CD14-positive monocyte (primary cell): Measurements from ENCODE around the gene LPCAT1. TPM values are rescaled to one million over a fixed set of nuclear protein-coding genes. Genes with fewer than 3 reads are reported as not detected.

ENCODE experiments used
- DNase-seq, 3 donors: peaks; one replicate each; pipeline ENCODE4 v3.0.0-alpha.2; 2011 to 2022
- H2AFZ ChIP-seq: 2 replicates; pipeline ENCODE4 v1.6.0; 2012; ENCODE audit warnings: mild to moderate bottlenecking, low read depth, low read length, inconsistent platforms; ENCODE audit not compliant: insufficient read depth, poor library complexity, severe bottlenecking
- H3K27ac ChIP-seq, 2 donors: 1 replicate in 1 of 2; 2 replicates in 1 of 2; pipeline ENCODE4 v1.5.1; 2012 to 2013; ENCODE audit warnings: low read length in 2 of 2, control low read depth in 1 of 2, inconsistent platforms in 1 of 2, low read depth in 1 of 2, mild to moderate bottlenecking in 1 of 2
- H3K27me3 ChIP-seq, 2 donors: one replicate each; pipeline versions ENCODE4 v1.6.0 to v1.6.1; 2011 to 2013; ENCODE audit warnings: low read length in 2 of 2; ENCODE audit not compliant: control insufficient read depth in 2 of 2, insufficient read depth in 2 of 2
- H3K36me3 ChIP-seq, 2 donors: replicated peaks in 1 of 2; 1 replicate in 1 of 2; 2 replicates in 1 of 2; pipeline versions ENCODE4 v1.5.1 to v1.6.1; 2012 to 2013; ENCODE audit warnings: low read length in 2 of 2, control low read depth in 1 of 2, inconsistent platforms in 1 of 2, mild to moderate bottlenecking in 1 of 2; ENCODE audit not compliant: insufficient read depth in 2 of 2, control insufficient read depth in 1 of 2
- H3K4me1 ChIP-seq, 2 donors: 1 replicate in 1 of 2; 2 replicates in 1 of 2; pipeline versions ENCODE4 v1.5.1 to v1.6.1; 2012 to 2013; ENCODE audit warnings: low read length in 2 of 2, control low read depth in 1 of 2, inconsistent platforms in 1 of 2, mild to moderate bottlenecking in 1 of 2, moderate library complexity in 1 of 2; ENCODE audit not compliant: insufficient read depth in 2 of 2, control insufficient read depth in 1 of 2
- H3K4me2 ChIP-seq: replicated peaks from 2 replicates; pipeline ENCODE3; 2012; ENCODE audit warnings: low read length, moderate library complexity, mild to moderate bottlenecking; ENCODE audit not compliant: poor library complexity, severe bottlenecking; ENCODE audit errors: extremely low read depth
- H3K4me3 ChIP-seq, 3 experiments: fragments of 200-600 bp in 1 of 3; sonication (generic) in 1 of 3; replicated peaks in 1 of 3; 1 replicate in 2 of 3; 2 replicates in 1 of 3; pipeline ENCODE4 v1.5.1; 2011 to 2013; ENCODE audit warnings: low read length in 3 of 3, mild to moderate bottlenecking in 3 of 3, control low read depth in 2 of 3, low read depth in 2 of 3, inconsistent platforms in 1 of 3, moderate library complexity in 1 of 3
- H3K79me2 ChIP-seq: 2 replicates; pipeline ENCODE4 v1.6.0; 2012; ENCODE audit warnings: mild to moderate bottlenecking, control low read depth, inconsistent platforms, low read length, moderate library complexity; ENCODE audit not compliant: insufficient read depth
- H3K9ac ChIP-seq: 2 replicates; pipeline ENCODE4 v1.6.0; 2017; ENCODE audit warnings: low read length, mild to moderate bottlenecking; ENCODE audit not compliant: insufficient read depth, poor library complexity, severe bottlenecking
- H3K9me3 ChIP-seq, 2 donors: replicated peaks in 1 of 2; 1 replicate in 1 of 2; 2 replicates in 1 of 2; pipeline versions ENCODE4 v1.5.1 to v1.6.1; 2012 to 2013; ENCODE audit warnings: low read length in 2 of 2, control low read depth in 1 of 2; ENCODE audit not compliant: control insufficient read depth in 1 of 2, insufficient read depth in 1 of 2
- H4K20me1 ChIP-seq: 2 replicates; pipeline ENCODE4 v1.6.0; 2012; ENCODE audit warnings: mild to moderate bottlenecking, low read length, control low read depth, moderate library complexity; ENCODE audit not compliant: insufficient read depth
- H3K27ac Mint-ChIP-seq, 7 donors: one replicate each; pipeline ENCODE4 v1.8.0; 2020; ENCODE audit warnings: mild to moderate bottlenecking in 7 of 7, mixed read lengths in 7 of 7, moderate library complexity in 6 of 7, inconsistent platforms in 2 of 7
- H3K27me3 Mint-ChIP-seq, 3 donors: one replicate each; pipeline ENCODE4 v1.8.0; 2021 to 2022; ENCODE audit warnings: low read depth in 3 of 3, mild to moderate bottlenecking in 3 of 3, mixed read lengths in 3 of 3, moderate library complexity in 3 of 3, inconsistent platforms in 1 of 3
- H3K36me3 Mint-ChIP-seq, 2 donors: one replicate each; pipeline ENCODE4 v1.8.0; 2020; ENCODE audit warnings: mixed read lengths in 2 of 2, inconsistent platforms in 1 of 2, mild to moderate bottlenecking in 1 of 2
- H3K4me1 Mint-ChIP-seq: one replicate; pipeline ENCODE4 v1.8.0; 2020; ENCODE audit warnings: mild to moderate bottlenecking, mixed read lengths
- H3K4me3 Mint-ChIP-seq, 2 donors: one replicate each; pipeline ENCODE4 v1.8.0; 2020; ENCODE audit warnings: mild to moderate bottlenecking in 2 of 2, mixed read lengths in 2 of 2, moderate library complexity in 1 of 2
- H3K9me3 Mint-ChIP-seq, 7 donors: one replicate each; pipeline ENCODE4 v1.8.0; 2020 to 2022; ENCODE audit warnings: mixed read lengths in 7 of 7, mild to moderate bottlenecking in 6 of 7, moderate library complexity in 6 of 7, inconsistent platforms in 2 of 7
- WGBS: methylation state at CpG from one replicate; pipeline ENCODE4 v1.1.5; 2013; ENCODE audit warnings: missing lambda C conversion rate; ENCODE audit not compliant: insufficient coverage; 5-methylcytosine and 5-hydroxymethylcytosine counted together
- intact Hi-C, 2 donors: fragments of 100-400 bp; cut with micrococcal nuclease; formaldehyde crosslinking; loops; one replicate each; pipeline versions ENCODE4 v1.15.0 to v1.15.1; 2023
- polyA plus RNA-seq, 3 donors: library from polyadenylated mRNA; depleted of rRNA in 1 of 3; unstranded in 2 of 3; stranded (reverse) in 1 of 3; fragments of 300-500 nt in 2 of 3; fragments of >200 nt in 1 of 3; fragmentation: Illumina TruSeq in 2 of 3; gene quantifications; 1 replicate in 2 of 3; 2 replicates in 1 of 3; pipeline ENCODE4 v1.2.3, GENCODE V29; 2012 to 2021
- TF ChIP-seq, protein P1 (sequence below): fragments of 200-600 bp; IDR thresholded peaks from one replicate; pipeline ENCODE4 v1.8.0; 2022; ENCODE audit warnings: antibody characterized with exemption, mild to moderate bottlenecking

The LPCAT1 gene
- polyA plus RNA-seq, 3 donors = 34.1 to 53.9 (median 34.8) TPM

DNA sequence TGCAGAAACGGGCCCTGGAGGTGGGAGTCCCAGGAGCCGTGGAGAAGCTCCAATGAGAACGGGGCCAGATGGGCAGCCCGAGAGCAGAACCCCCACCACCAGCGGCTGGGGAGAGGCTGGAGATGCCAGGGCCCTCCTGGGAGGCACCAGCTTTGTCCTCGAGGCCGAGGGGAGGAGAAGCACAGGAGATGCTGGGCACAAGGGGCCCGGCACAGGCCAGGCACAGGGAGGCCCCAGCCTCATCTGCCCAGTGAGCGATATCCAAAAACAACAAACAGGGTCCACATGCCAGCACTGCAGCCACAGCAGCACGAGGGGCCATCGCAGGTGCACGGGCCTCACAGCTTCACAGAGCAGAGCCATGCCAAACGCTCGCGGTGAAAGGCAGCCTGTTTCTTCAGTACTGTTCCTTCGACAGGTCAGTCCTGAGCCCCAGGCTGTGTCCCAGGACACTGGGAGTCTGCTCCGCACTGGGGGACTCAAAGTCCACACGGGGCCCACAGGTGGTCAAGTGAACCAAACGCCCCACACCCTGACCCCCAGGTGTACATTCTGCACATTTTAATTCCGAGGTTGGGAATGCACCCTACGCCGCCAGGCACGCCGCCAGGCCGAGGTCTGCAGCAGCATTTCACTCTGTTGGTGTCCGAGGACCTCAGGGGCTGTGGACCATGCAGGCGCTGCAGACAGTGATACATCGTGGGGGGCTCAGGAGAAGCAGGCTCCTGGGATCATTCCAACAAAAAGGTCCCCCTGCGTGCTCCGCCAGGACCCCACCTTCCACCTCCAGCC is 9.5 kb downstream of the LPCAT1 start:
- Histone ChIP-seq H3K79me2 (peaks cover 87% of the 10 kb centered on the region), H2AFZ (no peak overlapping the region), H3K4me1 (peaks cover 43 to 49% of the 10 kb centered on the region in 2 donors), H3K36me3 (peaks cover 32 to 50% of the 10 kb centered on the region in 2 donors), H3K4me3 (no peak overlapping the region), H4K20me1 (peaks cover 79% of the 10 kb centered on the region), H3K4me2 (peak overlapping the region; percentile 14), H3K9ac (peak overlapping the region; percentile 4), H3K27ac (peak overlapping the region; percentile 6 to 45), H3K9me3 (no peaks in the 10 kb centered on the region), H3K27me3 (no peaks in the 10 kb centered on the region)
- Mint-ChIP-seq H3K36me3 (peaks cover 55 to 69% of the 10 kb centered on the region in 2 donors), H3K27me3 (peaks cover 0 to 4% (median 0%) of the 10 kb centered on the region in 3 donors), H3K4me1 (peaks cover 55% of the 10 kb centered on the region), H3K9me3 (no peaks in the 10 kb centered on the region), H3K27ac (peak overlapping the region; percentile 68 to 87 (median 78)), H3K4me3 (no peak overlapping the region)
- intact Hi-C loops = loop anchor here in 1 of 2 donors (10.0 kb wide), 1 partner anchor 51 kb away; no protein-coding TSS in a partner anchor
- TF ChIP-seq, protein P1, sequence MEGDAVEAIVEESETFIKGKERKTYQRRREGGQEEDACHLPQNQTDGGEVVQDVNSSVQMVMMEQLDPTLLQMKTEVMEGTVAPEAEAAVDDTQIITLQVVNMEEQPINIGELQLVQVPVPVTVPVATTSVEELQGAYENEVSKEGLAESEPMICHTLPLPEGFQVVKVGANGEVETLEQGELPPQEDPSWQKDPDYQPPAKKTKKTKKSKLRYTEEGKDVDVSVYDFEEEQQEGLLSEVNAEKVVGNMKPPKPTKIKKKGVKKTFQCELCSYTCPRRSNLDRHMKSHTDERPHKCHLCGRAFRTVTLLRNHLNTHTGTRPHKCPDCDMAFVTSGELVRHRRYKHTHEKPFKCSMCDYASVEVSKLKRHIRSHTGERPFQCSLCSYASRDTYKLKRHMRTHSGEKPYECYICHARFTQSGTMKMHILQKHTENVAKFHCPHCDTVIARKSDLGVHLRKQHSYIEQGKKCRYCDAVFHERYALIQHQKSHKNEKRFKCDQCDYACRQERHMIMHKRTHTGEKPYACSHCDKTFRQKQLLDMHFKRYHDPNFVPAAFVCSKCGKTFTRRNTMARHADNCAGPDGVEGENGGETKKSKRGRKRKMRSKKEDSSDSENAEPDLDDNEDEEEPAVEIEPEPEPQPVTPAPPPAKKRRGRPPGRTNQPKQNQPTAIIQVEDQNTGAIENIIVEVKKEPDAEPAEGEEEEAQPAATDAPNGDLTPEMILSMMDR = no peak
- WGBS = 93% methylated on average over 29 of the region's 30 CpGs
- DNase-seq = no peak

DNA sequence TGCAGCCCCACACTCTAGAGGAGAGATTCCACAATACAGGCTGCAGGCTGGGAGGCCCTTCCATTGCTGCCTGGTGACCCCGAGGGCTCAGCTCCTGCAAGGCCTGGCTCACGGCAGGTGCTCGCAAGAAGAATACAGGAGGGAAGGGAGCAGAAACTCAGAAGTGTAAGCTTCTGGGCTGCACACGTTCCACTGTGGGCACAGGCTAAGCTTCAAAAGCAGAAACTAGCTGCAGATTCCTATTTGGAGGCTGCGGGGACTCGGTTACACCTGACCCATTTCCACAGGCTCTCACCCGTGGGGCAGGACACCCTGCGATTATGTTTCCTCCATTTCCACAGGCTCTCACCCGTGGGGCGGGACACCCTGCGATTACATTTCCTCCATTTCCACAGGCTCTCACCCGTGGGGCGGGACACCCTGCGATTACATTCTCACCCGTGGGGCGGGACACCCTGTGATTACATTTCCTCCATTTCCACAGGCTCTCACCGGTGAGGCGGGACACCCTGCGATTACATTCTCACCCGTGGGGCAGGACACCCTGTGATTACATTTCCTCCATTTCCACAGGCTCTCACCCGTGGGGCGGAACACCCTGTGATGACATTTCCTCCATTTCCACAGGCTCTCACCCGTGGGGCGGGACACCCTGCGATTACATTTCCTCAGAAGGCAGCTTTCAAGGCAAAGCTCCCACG is 10.3 kb downstream of the LPCAT1 start:
- Histone ChIP-seq H3K4me2 (peak overlapping the region; percentile 14), H3K9me3 (no peaks in the 10 kb centered on the region), H4K20me1 (peaks cover 81% of the 10 kb centered on the region), H3K36me3 (peaks cover 31 to 50% of the 10 kb centered on the region in 2 donors), H3K27ac (peak overlapping the region; percentile 6 to 45), H3K4me3 (no peak overlapping the region), H2AFZ (no peak overlapping the region), H3K9ac (peak overlapping the region; percentile 4), H3K79me2 (peaks cover 86% of the 10 kb centered on the region), H3K4me1 (peaks cover 43 to 49% of the 10 kb centered on the region in 2 donors), H3K27me3 (no peaks in the 10 kb centered on the region)
- DNase-seq = peak in 2 of 3 donors; percentile 23 to 51
- no peaks in the 10 kb centered on the region for H3K9me3 Mint-ChIP-seq
- intact Hi-C loops = loop anchor here in 1 of 2 donors (10.0 kb wide), 1 partner anchor 51 kb away; no protein-coding TSS in a partner anchor
- H3K36me3 Mint-ChIP-seq = peaks cover 54 to 67% of the 10 kb centered on the region in 2 donors
- no peak overlapping the region for H3K4me3 Mint-ChIP-seq
- WGBS = 32% methylated on average over 17 of the region's 26 CpGs
- peaks cover 0 to 4% (median 0%) of the 10 kb centered on the region in 3 donors for H3K27me3 Mint-ChIP-seq
- peaks cover 52% of the 10 kb centered on the region for H3K4me1 Mint-ChIP-seq
- H3K27ac Mint-ChIP-seq = peak overlapping the region; percentile 68 to 87 (median 78)
- TF ChIP-seq, protein P1 = no peak
